Urothelium cell line (cell line): ENCODE measurements around the gene SH2B3.

Source experiments
- DNase-seq: peaks from one replicate; pipeline ENCODE4 v3.0.0; 2011; ENCODE audit warnings: low spot score, mixed read lengths
- FAIRE-seq: peaks from 2 replicates; lab custom pipeline; 2011; peaks lifted over from hg19 to GRCh38; lab: Jason Lieb, UNC

SH2B3 gene

GRCh38 chr12:111408686-111409402 is 3.1 kb downstream of the SH2B3 start:
- FAIRE-seq (no peak), DNase-seq (no peak)

- no peak for FAIRE-seq
These were observed 3.7 kb downstream of the SH2B3 start for GRCh38 chr12:111409403-111409779.

GRCh38 chr12:111409780-111410430 is 4.2 kb downstream of the SH2B3 start:
- DNase-seq (peak; percentile 33), FAIRE-seq (no peak)

More at GRCh38 chr12:111409403-111409779, 3.7 kb downstream of the SH2B3 start:
- DNase-seq = no peak

- FAIRE-seq (no peak), DNase-seq (no peak)
These were observed 4.9 kb downstream of the SH2B3 start for GRCh38 chr12:111410431-111411184.

- no peak for DNase-seq
- FAIRE-seq = no peak
These were observed 5.6 kb downstream of the SH2B3 start for GRCh38 chr12:111411185-111411764.

GRCh38 chr12:111412007-111412829 is 6.5 kb downstream of the SH2B3 start:
- FAIRE-seq (no peak), DNase-seq (no peak)

- DNase-seq (no peak), FAIRE-seq (peak; percentile 40)
These were observed 7.2 kb downstream of the SH2B3 start for GRCh38 chr12:111412830-111413441.

GRCh38 chr12:111413442-111414086 is 7.8 kb downstream of the SH2B3 start:
- FAIRE-seq (no peak), DNase-seq (no peak)

- no peak for FAIRE-seq
These were observed 9.1 kb downstream of the SH2B3 start for GRCh38 chr12:111414711-111415252.

GRCh38 chr12:111417290-111417689 is 11.6 kb downstream of the SH2B3 start:
- FAIRE-seq = no peak
- DNase-seq = no peak

More at GRCh38 chr12:111414711-111415252, 9.1 kb downstream of the SH2B3 start:
- no peak for DNase-seq

GRCh38 chr12:111417784-111418593 is 12.3 kb downstream of the SH2B3 start:
- no peak for FAIRE-seq
- no peak for DNase-seq

- DNase-seq (no peak), FAIRE-seq (no peak)
These were observed 12.8 kb downstream of the SH2B3 start for GRCh38 chr12:111418594-111418880.

- FAIRE-seq (no peak), DNase-seq (no peak)
These were observed 14.1 kb downstream of the SH2B3 start for GRCh38 chr12:111419784-111420183.

GRCh38 chr12:111420494-111420893 is 14.8 kb downstream of the SH2B3 start:
- no peak for FAIRE-seq
- no peak for DNase-seq

- DNase-seq = no peak
- no peak for FAIRE-seq
These were observed 18.6 kb downstream of the SH2B3 start for GRCh38 chr12:111424189-111424792.

- DNase-seq = no peak
- no peak for FAIRE-seq
These were observed 19.1 kb downstream of the SH2B3 start for GRCh38 chr12:111424793-111425251.

- no peak for FAIRE-seq
- no peak for DNase-seq
These were observed 19.9 kb downstream of the SH2B3 start for GRCh38 chr12:111425655-111426054.
